ENCODE measurements around the gene COPG2. TPM values are rescaled to one million over a fixed set of nuclear protein-coding genes. Genes with fewer than 3 reads are reported as not detected.
A peak's percentile ranks its signal among the peaks of the same experiment; 100 is the strongest.

The COPG2 gene
- total RNA-seq, 4 donors from 2014 or later, result 12.5 to 15.0 (median 14.0) TPM

DNA sequence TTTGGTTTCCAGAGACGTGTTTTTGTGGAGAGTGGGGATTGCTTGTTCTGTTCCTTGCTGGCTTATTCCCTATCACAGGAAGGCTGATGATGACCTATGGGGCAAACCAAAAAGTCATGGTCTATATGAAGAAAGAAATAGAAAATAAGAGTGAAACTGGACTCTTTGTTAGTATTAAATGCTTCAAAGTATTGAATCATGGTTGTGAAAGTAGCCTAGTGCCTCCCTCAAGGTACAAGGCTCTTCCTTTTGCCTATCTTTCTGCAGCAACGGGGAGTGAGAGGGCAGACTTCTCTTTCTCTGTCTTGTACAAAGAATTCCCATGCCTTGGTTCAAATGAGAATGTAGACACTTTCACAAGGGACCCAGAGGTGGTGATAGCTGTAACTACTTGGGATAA, 167.6 kb downstream of the COPG2 start:
- no peak overlapping the region for H3K27ac ChIP-seq
- H3K36me3 ChIP-seq, result peaks cover 0 to 7% of the 10 kb centered on the region in 2 donors
- H3K4me3 ChIP-seq, result no peak overlapping the region
- DNase-seq (no peak), ATAC-seq (no peak)
- TF ChIP-seq, protein P1, sequence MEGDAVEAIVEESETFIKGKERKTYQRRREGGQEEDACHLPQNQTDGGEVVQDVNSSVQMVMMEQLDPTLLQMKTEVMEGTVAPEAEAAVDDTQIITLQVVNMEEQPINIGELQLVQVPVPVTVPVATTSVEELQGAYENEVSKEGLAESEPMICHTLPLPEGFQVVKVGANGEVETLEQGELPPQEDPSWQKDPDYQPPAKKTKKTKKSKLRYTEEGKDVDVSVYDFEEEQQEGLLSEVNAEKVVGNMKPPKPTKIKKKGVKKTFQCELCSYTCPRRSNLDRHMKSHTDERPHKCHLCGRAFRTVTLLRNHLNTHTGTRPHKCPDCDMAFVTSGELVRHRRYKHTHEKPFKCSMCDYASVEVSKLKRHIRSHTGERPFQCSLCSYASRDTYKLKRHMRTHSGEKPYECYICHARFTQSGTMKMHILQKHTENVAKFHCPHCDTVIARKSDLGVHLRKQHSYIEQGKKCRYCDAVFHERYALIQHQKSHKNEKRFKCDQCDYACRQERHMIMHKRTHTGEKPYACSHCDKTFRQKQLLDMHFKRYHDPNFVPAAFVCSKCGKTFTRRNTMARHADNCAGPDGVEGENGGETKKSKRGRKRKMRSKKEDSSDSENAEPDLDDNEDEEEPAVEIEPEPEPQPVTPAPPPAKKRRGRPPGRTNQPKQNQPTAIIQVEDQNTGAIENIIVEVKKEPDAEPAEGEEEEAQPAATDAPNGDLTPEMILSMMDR (IDR thresholded peaks at IDR 0.05 in 4 of 5, conservative IDR thresholded peaks at IDR 0.05 in 1 of 5), result no peak
- TF ChIP-seq POLR2A (IDR thresholded peaks at IDR 0.05), result no peak
- intact Hi-C loops (cut with DNase I; ENCODE audit: low total_unique reads), result no loop called here
- H3K4me1 ChIP-seq, result no peaks in the 10 kb centered on the region
- H3K9me3 ChIP-seq, result no peaks in the 10 kb centered on the region
- in situ Hi-C loops (cut with MboI; ENCODE audit: low sequenced_read_pairs in 4 of 4), result no loop called here
- no peaks in the 10 kb centered on the region for H3K27me3 ChIP-seq

DNA sequence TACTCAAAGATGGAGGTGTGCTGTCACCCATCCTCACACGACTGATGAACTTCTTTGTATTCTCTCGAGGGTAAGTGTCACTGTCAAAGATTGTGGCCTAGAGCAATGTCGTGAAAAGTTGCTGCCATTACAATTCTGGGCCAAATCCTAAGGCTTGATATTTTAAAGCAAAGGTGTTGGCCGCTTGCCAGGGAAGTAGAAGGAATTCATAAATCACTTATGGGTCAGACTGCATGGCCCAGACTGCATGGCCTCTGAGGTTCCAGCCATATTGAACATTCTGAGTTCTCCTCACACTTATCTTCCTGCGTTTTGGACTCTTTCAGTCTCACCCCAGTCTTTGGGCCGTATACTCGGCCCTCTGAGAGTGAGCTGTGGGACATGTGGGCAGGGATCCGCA, 168.1 kb downstream of the COPG2 start:
- H3K9me3 ChIP-seq, result no peaks in the 10 kb centered on the region
- intact Hi-C loops (cut with DNase I; ENCODE audit: low total_unique reads), result no loop called here
- in situ Hi-C loops (cut with MboI; ENCODE audit: low sequenced_read_pairs in 4 of 4), result no loop called here
- no peaks in the 10 kb centered on the region for H3K27me3 ChIP-seq
- DNase-seq (no peak), ATAC-seq (no peak)
- no peak overlapping the region for H3K27ac ChIP-seq
- no peaks in the 10 kb centered on the region for H3K4me1 ChIP-seq
- peaks cover 0 to 7% of the 10 kb centered on the region in 2 donors for H3K36me3 ChIP-seq
- no peak for TF ChIP-seq POLR2A (IDR thresholded peaks at IDR 0.05)
- TF ChIP-seq, protein P1 (IDR thresholded peaks at IDR 0.05 in 4 of 5, conservative IDR thresholded peaks at IDR 0.05 in 1 of 5), result no peak
- no peak overlapping the region for H3K4me3 ChIP-seq

DNA sequence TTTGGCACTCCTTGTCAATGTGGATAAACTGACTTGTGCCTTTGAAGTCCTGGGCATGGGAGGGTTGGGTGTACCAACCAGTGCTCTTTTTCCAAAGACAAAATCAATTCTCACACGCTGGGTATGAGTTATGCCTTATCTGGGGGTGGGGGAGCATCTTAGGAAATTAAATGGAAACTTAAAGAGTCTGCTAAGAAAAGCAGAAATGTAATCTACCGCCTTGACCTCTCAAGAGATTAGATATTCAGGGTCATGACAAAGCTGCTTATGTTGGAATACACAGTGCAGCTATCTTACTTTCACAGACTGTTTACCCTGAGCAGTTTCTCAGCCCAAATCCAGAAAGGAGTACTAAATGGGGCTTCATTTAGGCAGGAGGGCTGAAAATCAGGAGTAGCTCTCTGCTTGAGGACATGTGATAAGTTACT, 174.1 kb downstream of the COPG2 start:
- H3K36me3 ChIP-seq, result no peaks in the 10 kb centered on the region
- no peak overlapping the region for H3K4me3 ChIP-seq
- TF ChIP-seq, protein P1 (IDR thresholded peaks at IDR 0.05 in 4 of 5, conservative IDR thresholded peaks at IDR 0.05 in 1 of 5), result no peak
- TF ChIP-seq POLR2A (IDR thresholded peaks at IDR 0.05), result no peak
- intact Hi-C loops (cut with DNase I; ENCODE audit: low total_unique reads), result no loop called here
- no peak for ATAC-seq
- H3K4me1 ChIP-seq, result peaks cover 2 to 8% of the 10 kb centered on the region in 2 donors
- in situ Hi-C loops (cut with MboI; ENCODE audit: low sequenced_read_pairs in 4 of 4), result no loop called here
- H3K9me3 ChIP-seq, result no peaks in the 10 kb centered on the region
- no peak overlapping the region for H3K27ac ChIP-seq
- DNase-seq, result no peak
- peaks cover 22 to 39% (median 23%) of the 10 kb centered on the region in 3 donors for H3K27me3 ChIP-seq

DNA sequence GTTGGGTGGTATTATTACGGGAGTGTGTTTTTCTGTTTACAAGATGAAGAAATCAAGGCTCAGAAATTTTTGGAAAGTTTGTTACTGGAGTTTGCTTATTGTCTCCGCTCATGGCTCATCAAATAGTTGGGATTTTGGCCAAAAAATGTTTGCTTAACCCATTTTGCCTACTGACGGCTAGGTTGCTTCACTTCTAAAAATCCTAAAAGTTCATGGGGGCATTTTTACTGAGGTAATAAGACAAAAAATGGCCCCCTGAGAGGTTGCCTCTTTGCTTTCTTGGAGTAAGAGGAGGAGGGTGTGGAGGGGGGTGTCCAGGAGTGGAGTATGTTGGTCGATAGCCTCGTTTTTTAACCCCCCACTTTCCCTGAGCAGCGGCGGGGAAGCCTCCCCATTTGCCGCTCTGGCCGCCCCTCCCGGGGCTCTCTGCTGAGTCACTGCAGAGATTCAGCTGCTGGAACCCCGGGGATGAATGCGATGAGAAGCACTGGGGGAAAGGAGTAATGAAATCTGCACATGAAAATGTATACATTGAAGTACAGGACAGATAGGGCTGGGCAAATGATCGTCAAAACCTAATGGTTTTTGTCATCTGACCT, 175.2 kb downstream of the COPG2 start:
- in situ Hi-C loops (cut with MboI; ENCODE audit: low sequenced_read_pairs in 4 of 4), result no loop called here
- peak overlapping the region in 3 of 4 donors; percentile 28 to 58 (median 38) for H3K4me3 ChIP-seq
- peaks cover 2 to 8% of the 10 kb centered on the region in 2 donors for H3K4me1 ChIP-seq
- no peak overlapping the region for H3K27ac ChIP-seq
- DNase-seq, result no peak
- no peaks in the 10 kb centered on the region for H3K9me3 ChIP-seq
- no peaks in the 10 kb centered on the region for H3K36me3 ChIP-seq
- H3K27me3 ChIP-seq, result peaks cover 23 to 50% (median 28%) of the 10 kb centered on the region in 3 donors
- intact Hi-C loops (cut with DNase I; ENCODE audit: low total_unique reads), result no loop called here
- TF ChIP-seq, protein P1 (IDR thresholded peaks at IDR 0.05 in 4 of 5, conservative IDR thresholded peaks at IDR 0.05 in 1 of 5), result no peak
- no peak for TF ChIP-seq POLR2A (IDR thresholded peaks at IDR 0.05)
- ATAC-seq, result no peak
